H9 (cell line): ENCODE data around the gene DSN1. TPM values are rescaled to one million over a fixed set of nuclear protein-coding genes. Genes with fewer than 3 reads are reported as not detected.

Experiments
- DNase-seq: peaks from one replicate; pipeline ENCODE4 v3.0.0-alpha.2; 2017
- H2AFZ ChIP-seq: one replicate; pipeline ENCODE4 v1.6.1; 2013; ENCODE audit warnings: mild to moderate bottlenecking, low read length, control low read depth, moderate library complexity
- H2AK5ac ChIP-seq: 2 replicates; pipeline ENCODE4 v1.6.1; 2013; ENCODE audit warnings: low read length, control low read depth, mixed read lengths; ENCODE audit not compliant: insufficient read length
- H2BK120ac ChIP-seq: one replicate; pipeline ENCODE4 v1.6.1; 2013; ENCODE audit warnings: low read depth, mild to moderate bottlenecking, low read length, control low read depth, inconsistent platforms; ENCODE audit not compliant: poor library complexity, severe bottlenecking
- H2BK12ac ChIP-seq: 2 replicates; pipeline ENCODE4 v1.6.1; 2013; ENCODE audit warnings: low read length, control low read depth, mixed read lengths, low read depth; ENCODE audit not compliant: insufficient read length
- H2BK15ac ChIP-seq: 2 replicates; pipeline ENCODE4 v1.6.1; 2013; ENCODE audit warnings: low read depth, low read length, control low read depth
- H2BK20ac ChIP-seq: one replicate; pipeline ENCODE4 v1.6.1; 2013; ENCODE audit warnings: low read depth, mild to moderate bottlenecking, low read length, control low read depth, inconsistent platforms; ENCODE audit not compliant: poor library complexity, severe bottlenecking
- H2BK5ac ChIP-seq: 2 replicates; pipeline ENCODE4 v1.6.1; 2013; ENCODE audit warnings: low read length, control low read depth, mixed read lengths; ENCODE audit not compliant: insufficient read length
- H3K14ac ChIP-seq: 2 replicates; pipeline ENCODE4 v1.6.1; 2013; ENCODE audit warnings: low read length, control low read depth; ENCODE audit not compliant: insufficient read depth
- H3K18ac ChIP-seq: 2 replicates; pipeline ENCODE4 v1.6.1; 2013; ENCODE audit warnings: low read depth, mild to moderate bottlenecking, mixed read lengths, low read length, control low read depth; ENCODE audit not compliant: insufficient read length
- H3K23ac ChIP-seq: 2 replicates; pipeline ENCODE4 v1.6.1; 2013; ENCODE audit warnings: low read length, control low read depth, mixed read lengths, low read depth; ENCODE audit not compliant: insufficient read length
- H3K23me2 ChIP-seq: 2 replicates; pipeline ENCODE4 v1.6.1; 2013; ENCODE audit warnings: low read depth, mild to moderate bottlenecking, mixed read lengths, low read length, control low read depth; ENCODE audit not compliant: insufficient read length, poor library complexity, severe bottlenecking
- H3K27ac ChIP-seq: 2 replicates; pipeline ENCODE4 v1.5.1; 2013; ENCODE audit warnings: low read length, control low read depth, mixed read lengths, low read depth; ENCODE audit not compliant: insufficient read length
- H3K27me3 ChIP-seq: 2 replicates; pipeline ENCODE4 v1.6.1; 2013; ENCODE audit warnings: low read length, control low read depth, inconsistent platforms; ENCODE audit not compliant: insufficient read depth
- H3K4ac ChIP-seq: 2 replicates; pipeline ENCODE4 v1.6.1; 2013; ENCODE audit warnings: low read depth, mild to moderate bottlenecking, control low read depth, inconsistent platforms, low read length, moderate library complexity
- H3K4me1 ChIP-seq: 2 replicates; pipeline ENCODE4 v1.6.1; 2013; ENCODE audit warnings: low read length, control low read depth, inconsistent platforms; ENCODE audit not compliant: insufficient read depth
- H3K4me2 ChIP-seq: 2 replicates; pipeline ENCODE4 v1.6.1; 2013; ENCODE audit warnings: low read length, control low read depth, mixed read lengths; ENCODE audit not compliant: insufficient read length, insufficient read depth
- H3K56ac ChIP-seq: 2 replicates; pipeline ENCODE4 v1.6.1; 2013; ENCODE audit warnings: low read depth, mild to moderate bottlenecking, mixed read lengths, low read length, control low read depth; ENCODE audit not compliant: insufficient read length
- H3K79me1 ChIP-seq: 2 replicates; pipeline ENCODE4 v1.6.1; 2013; ENCODE audit warnings: low read depth, mild to moderate bottlenecking, moderate library complexity, low read length, control low read depth, inconsistent platforms; ENCODE audit not compliant: insufficient read depth, poor library complexity, severe bottlenecking
- H3K79me2 ChIP-seq: 2 replicates; pipeline ENCODE4 v1.6.1; 2013; ENCODE audit warnings: low read length, control low read depth, inconsistent platforms; ENCODE audit not compliant: insufficient read depth
- H3K9ac ChIP-seq: 2 replicates; pipeline ENCODE4 v1.6.1; 2013; ENCODE audit warnings: low read length, control low read depth, mixed read lengths; ENCODE audit not compliant: insufficient read length; ENCODE audit errors: extremely low read depth
- H3K9me3 ChIP-seq: one replicate; pipeline ENCODE4 v1.6.1; 2013; ENCODE audit warnings: low read depth, low read length, inconsistent platforms; ENCODE audit not compliant: control insufficient read depth
- H3T11ph ChIP-seq: one replicate; pipeline ENCODE4 v1.6.1; 2013; ENCODE audit warnings: mild to moderate bottlenecking, low read length, control low read depth, inconsistent platforms
- H4K20me1 ChIP-seq: one replicate; pipeline ENCODE4 v1.6.1; 2013; ENCODE audit not compliant: control insufficient read depth, insufficient read length, insufficient read depth
- H4K5ac ChIP-seq: 2 replicates; pipeline ENCODE4 v1.6.1; 2013; ENCODE audit warnings: low read depth, mild to moderate bottlenecking, mixed read lengths, low read length, control low read depth; ENCODE audit not compliant: insufficient read length
- H4K8ac ChIP-seq: replicated peaks from 2 replicates; pipeline ENCODE4 v1.6.1; 2013; ENCODE audit warnings: low read length, control low read depth, mixed read lengths, low read depth; ENCODE audit not compliant: insufficient read length
- H4K91ac ChIP-seq: 2 replicates; pipeline ENCODE4 v1.6.1; 2013; ENCODE audit warnings: low read depth, mild to moderate bottlenecking, moderate library complexity, mixed read lengths, low read length, control low read depth; ENCODE audit not compliant: insufficient read length
- H3K27ac Mint-ChIP-seq, 3 experiments: 2 replicates in 2 of 3; 3 replicates in 1 of 3; pipeline ENCODE4 v1.8.0; 2020 to 2021; ENCODE audit warnings: mixed read lengths in 3 of 3, mild to moderate bottlenecking in 1 of 3, moderate library complexity in 1 of 3
- H3K27me3 Mint-ChIP-seq: 2 replicates; pipeline ENCODE4 v1.8.0; 2021; ENCODE audit warnings: low read depth, mild to moderate bottlenecking, moderate library complexity, mixed read lengths
- H3K36me3 Mint-ChIP-seq, 3 experiments: 2 replicates in 2 of 3; 3 replicates in 1 of 3; pipeline ENCODE4 v1.8.0; 2020 to 2021; ENCODE audit warnings: low read depth in 3 of 3, mixed read lengths in 3 of 3; ENCODE audit not compliant: insufficient read depth in 1 of 3
- H3K4me1 Mint-ChIP-seq, 2 experiments: 2 replicates each; pipeline ENCODE4 v1.8.0; 2020; ENCODE audit warnings: mixed read lengths in 2 of 2
- H3K4me3 Mint-ChIP-seq, 2 experiments: 2 replicates in 1 of 2; 3 replicates in 1 of 2; pipeline ENCODE4 v1.8.0; 2020 to 2021; ENCODE audit warnings: mild to moderate bottlenecking in 2 of 2, mixed read lengths in 2 of 2, moderate library complexity in 1 of 2
- H3K9me3 Mint-ChIP-seq, 2 experiments: 2 replicates in 1 of 2; 3 replicates in 1 of 2; pipeline ENCODE4 v1.8.0; 2020; ENCODE audit warnings: mild to moderate bottlenecking in 2 of 2, mixed read lengths in 2 of 2, moderate library complexity in 1 of 2
- WGBS: extraction: QIAGEN DNeasy Blood & Tissue Kit; methylation state at CpG from one replicate; pipeline ENCODE4 v1.1.7; 2013; ENCODE audit warnings: missing lambda C conversion rate, low lambda C conversion rate, mixed read lengths; ENCODE audit not compliant: insufficient read length; ENCODE audit errors: extremely low coverage; 5-methylcytosine and 5-hydroxymethylcytosine counted together
- total RNA-seq: library from RNA; stranded (reverse); gene quantifications from 2 replicates; pipeline ENCODE4 v1.2.1, GENCODE V29; 2021
- TF ChIP-seq, protein P1 (sequence below): fragments of 200-600 bp; sonication (generic); conservative IDR thresholded peaks from 3 replicates; pipeline ENCODE4 v1.8.0; 2021; ENCODE audit warnings: antibody characterized with exemption, mild to moderate bottlenecking

The DSN1 gene
- total RNA-seq, 1 experiment from 2014 or later = 22.8 TPM

DNA sequence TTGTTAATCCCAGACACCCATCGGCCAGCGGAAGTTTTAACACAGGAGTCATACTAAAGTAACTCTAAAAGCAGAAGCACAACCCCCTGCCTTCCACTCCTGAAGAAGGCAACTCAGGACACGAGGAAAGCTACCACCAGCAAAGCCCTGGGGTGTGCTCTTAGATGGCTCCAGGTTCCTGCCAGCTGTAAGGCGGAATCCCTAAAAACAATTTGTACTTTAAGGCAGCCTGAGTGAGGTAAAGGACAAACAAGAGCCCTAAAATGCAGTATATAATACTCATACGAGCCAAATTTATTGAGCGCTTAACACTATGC is 36.4 kb downstream of the DSN1 start:
- Histone ChIP-seq H3K9me3 (no peaks in the 10 kb centered on the region), H2BK15ac (no peak overlapping the region), H3K23ac (no peak overlapping the region), H3K27me3 (no peaks in the 10 kb centered on the region), H2AK5ac (no peak overlapping the region), H4K8ac (no peak overlapping the region), H3K4me1 (no peaks in the 10 kb centered on the region; the same call in 1 of the 2 replicates), H4K5ac (no peak overlapping the region), H3K4me2 (no peak overlapping the region), H2BK20ac (no peak overlapping the region), H2BK120ac (no peak overlapping the region), H2BK12ac (no peak overlapping the region), H3K4ac (no peak overlapping the region), H2AFZ (no peak overlapping the region), H3K23me2 (no peaks in the 10 kb centered on the region), H3K9ac (no peak overlapping the region), H3K14ac (no peak overlapping the region), H2BK5ac (no peak overlapping the region), H3K56ac (no peak overlapping the region), H3K27ac (no peak overlapping the region), H3K79me1 (no peaks in the 10 kb centered on the region), H3K79me2 (no peaks in the 10 kb centered on the region), H4K91ac (no peak overlapping the region), H3T11ph (no peak overlapping the region), H4K20me1 (no peaks in the 10 kb centered on the region), H3K18ac (no peak overlapping the region)
- H3K4me1 Mint-ChIP-seq = peaks cover 16 to 23% of the 10 kb centered on the region in 2 experiments
- no peaks in the 10 kb centered on the region for H3K36me3 Mint-ChIP-seq
- H3K4me3 Mint-ChIP-seq = no peak overlapping the region
- TF ChIP-seq, protein P1, sequence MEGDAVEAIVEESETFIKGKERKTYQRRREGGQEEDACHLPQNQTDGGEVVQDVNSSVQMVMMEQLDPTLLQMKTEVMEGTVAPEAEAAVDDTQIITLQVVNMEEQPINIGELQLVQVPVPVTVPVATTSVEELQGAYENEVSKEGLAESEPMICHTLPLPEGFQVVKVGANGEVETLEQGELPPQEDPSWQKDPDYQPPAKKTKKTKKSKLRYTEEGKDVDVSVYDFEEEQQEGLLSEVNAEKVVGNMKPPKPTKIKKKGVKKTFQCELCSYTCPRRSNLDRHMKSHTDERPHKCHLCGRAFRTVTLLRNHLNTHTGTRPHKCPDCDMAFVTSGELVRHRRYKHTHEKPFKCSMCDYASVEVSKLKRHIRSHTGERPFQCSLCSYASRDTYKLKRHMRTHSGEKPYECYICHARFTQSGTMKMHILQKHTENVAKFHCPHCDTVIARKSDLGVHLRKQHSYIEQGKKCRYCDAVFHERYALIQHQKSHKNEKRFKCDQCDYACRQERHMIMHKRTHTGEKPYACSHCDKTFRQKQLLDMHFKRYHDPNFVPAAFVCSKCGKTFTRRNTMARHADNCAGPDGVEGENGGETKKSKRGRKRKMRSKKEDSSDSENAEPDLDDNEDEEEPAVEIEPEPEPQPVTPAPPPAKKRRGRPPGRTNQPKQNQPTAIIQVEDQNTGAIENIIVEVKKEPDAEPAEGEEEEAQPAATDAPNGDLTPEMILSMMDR = no peak
- H3K27ac Mint-ChIP-seq = peak overlapping the region; percentile 41 to 93 (median 84); a peak in 2 of 7 replicates
- WGBS = no CpG with 5 or more reads among the region's 6 CpGs
- DNase-seq = no peak
- H3K9me3 Mint-ChIP-seq = no peaks in the 10 kb centered on the region
- H3K27me3 Mint-ChIP-seq = no peaks in the 10 kb centered on the region; the same call in 1 of the 2 replicates
